Parathyroid adenoma (tissue), 2 donors: Measurements from ENCODE around the gene CLEC4M.
"Not testable (repeated sequence)": the region's sequence is repeated elsewhere in the genome, so short reads cannot be mapped to it uniquely, and the experiment has no call there.

Experiments used
- H2AFZ ChIP-seq: fragments of 300-600 bp; sonication (generic); one replicate; pipeline ENCODE4 v1.7.0; 2017; ENCODE audit warnings: antibody characterized with exemption, mild to moderate bottlenecking
- H3K27ac ChIP-seq: fragments of 300-600 bp; sonication (generic); one replicate; pipeline ENCODE4 v1.7.0; 2017
- H3K27me3 ChIP-seq: fragments of 300-600 bp; sonication (generic); one replicate; pipeline ENCODE4 v1.7.0; 2017; ENCODE audit warnings: low read length; ENCODE audit not compliant: control insufficient read depth, insufficient read depth
- H3K36me3 ChIP-seq: fragments of 300-600 bp; sonication (generic); one replicate; pipeline ENCODE4 v1.7.0; 2017; ENCODE audit warnings: low read length; ENCODE audit not compliant: control insufficient read depth, insufficient read depth
- H3K4me1 ChIP-seq: fragments of 300-600 bp; sonication (generic); one replicate; pipeline ENCODE4 v1.7.0; 2017; ENCODE audit warnings: control low read depth
- H3K4me2 ChIP-seq: fragments of 300-600 bp; sonication (generic); one replicate; pipeline ENCODE4 v1.7.0; 2017; ENCODE audit warnings: low read length
- H3K4me3 ChIP-seq: fragments of 300-600 bp; sonication (generic); one replicate; pipeline ENCODE4 v1.7.0; 2017; ENCODE audit warnings: low read depth, low read length
- H3K79me2 ChIP-seq: fragments of 300-600 bp; sonication (generic); one replicate; pipeline ENCODE4 v1.7.0; 2017; ENCODE audit warnings: control low read depth
- H3K9ac ChIP-seq: fragments of 300-600 bp; sonication (generic); one replicate; pipeline ENCODE4 v1.7.0; 2017; ENCODE audit warnings: mild to moderate bottlenecking
- H3K9me3 ChIP-seq: fragments of 300-600 bp; sonication (generic); one replicate; pipeline ENCODE4 v1.7.0; 2017; ENCODE audit warnings: low read length; ENCODE audit not compliant: control insufficient read depth
- TF ChIP-seq, protein P1 (sequence below): fragments of 300-600 bp; sonication (generic); IDR thresholded peaks from one replicate; pipeline ENCODE4 v1.7.0; 2017; ENCODE audit warnings: antibody characterized with exemption, mild to moderate bottlenecking
- donor health status: primary hyperparathyroidism.

Gene CLEC4M

DNA sequence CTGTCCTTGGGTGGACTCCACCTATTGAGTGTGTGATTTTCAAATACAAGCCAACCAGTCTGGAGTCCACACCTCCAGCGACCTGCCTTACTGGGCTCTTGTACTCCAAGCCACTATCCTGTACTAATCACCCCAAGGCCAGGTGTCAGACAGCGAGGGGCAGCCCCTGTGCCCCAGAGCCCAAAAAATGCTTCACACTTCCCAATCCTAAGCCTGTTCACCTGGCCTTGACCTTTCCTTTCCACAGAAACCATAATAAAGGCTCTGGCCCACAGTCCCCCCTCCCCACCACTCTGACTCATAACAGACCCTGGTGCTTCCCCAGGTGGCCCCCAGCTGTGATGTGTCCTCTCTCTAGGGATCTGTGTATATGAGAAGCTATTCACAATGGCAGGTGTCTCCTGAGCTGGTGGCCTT lies 19.6 kb upstream of the CLEC4M start:
- Histone ChIP-seq H3K9ac (no peak overlapping the region), H2AFZ (no peak overlapping the region), H3K27ac (no peak overlapping the region), H3K4me2 (no peak overlapping the region), H3K4me1 (no peaks in the 10 kb centered on the region), H3K27me3 (no peaks in the 10 kb centered on the region), H3K9me3 (no peaks in the 10 kb centered on the region), H3K4me3 (no peak overlapping the region), H3K36me3 (no peaks in the 10 kb centered on the region), H3K79me2 (no peaks in the 10 kb centered on the region)
- TF ChIP-seq, protein P1, sequence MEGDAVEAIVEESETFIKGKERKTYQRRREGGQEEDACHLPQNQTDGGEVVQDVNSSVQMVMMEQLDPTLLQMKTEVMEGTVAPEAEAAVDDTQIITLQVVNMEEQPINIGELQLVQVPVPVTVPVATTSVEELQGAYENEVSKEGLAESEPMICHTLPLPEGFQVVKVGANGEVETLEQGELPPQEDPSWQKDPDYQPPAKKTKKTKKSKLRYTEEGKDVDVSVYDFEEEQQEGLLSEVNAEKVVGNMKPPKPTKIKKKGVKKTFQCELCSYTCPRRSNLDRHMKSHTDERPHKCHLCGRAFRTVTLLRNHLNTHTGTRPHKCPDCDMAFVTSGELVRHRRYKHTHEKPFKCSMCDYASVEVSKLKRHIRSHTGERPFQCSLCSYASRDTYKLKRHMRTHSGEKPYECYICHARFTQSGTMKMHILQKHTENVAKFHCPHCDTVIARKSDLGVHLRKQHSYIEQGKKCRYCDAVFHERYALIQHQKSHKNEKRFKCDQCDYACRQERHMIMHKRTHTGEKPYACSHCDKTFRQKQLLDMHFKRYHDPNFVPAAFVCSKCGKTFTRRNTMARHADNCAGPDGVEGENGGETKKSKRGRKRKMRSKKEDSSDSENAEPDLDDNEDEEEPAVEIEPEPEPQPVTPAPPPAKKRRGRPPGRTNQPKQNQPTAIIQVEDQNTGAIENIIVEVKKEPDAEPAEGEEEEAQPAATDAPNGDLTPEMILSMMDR, result no peak

DNA sequence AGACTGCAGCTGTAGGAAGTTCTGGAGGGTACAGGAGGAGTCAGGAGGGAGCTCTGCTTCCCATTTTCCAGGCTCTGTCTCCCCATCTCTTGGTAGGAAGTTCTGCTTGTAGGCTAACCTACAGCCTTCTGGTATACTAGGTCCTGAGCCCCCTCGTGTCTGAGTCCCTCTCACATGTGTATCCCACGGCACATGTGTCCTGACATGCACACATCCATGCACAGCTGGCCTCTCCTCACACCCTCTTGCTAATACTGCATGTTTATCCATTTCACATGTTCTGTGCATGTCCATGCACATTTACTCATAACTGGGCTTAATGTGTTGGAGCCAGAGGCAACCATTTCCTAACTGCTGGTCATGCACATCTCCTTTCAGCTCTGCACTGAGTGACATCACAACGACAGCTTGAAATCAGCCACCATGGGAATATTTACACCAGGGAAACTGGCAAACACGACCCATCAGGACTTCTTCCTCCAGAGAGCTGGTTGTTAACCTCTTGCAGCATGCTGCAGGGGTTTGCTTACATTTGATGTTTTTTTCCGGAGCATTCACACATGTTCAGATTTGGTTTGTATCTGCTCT lies 18.8 kb upstream of the CLEC4M start:
- H3K9ac ChIP-seq, result no peak overlapping the region
- H3K27ac ChIP-seq, result no peak overlapping the region
- H3K4me1 ChIP-seq, result no peaks in the 10 kb centered on the region
- H3K79me2 ChIP-seq, result no peaks in the 10 kb centered on the region
- no peaks in the 10 kb centered on the region for H3K36me3 ChIP-seq
- H3K27me3 ChIP-seq, result no peaks in the 10 kb centered on the region
- no peak overlapping the region for H2AFZ ChIP-seq
- no peak overlapping the region for H3K4me3 ChIP-seq
- TF ChIP-seq, protein P1, result no peak
- H3K4me2 ChIP-seq, result no peak overlapping the region
- no peaks in the 10 kb centered on the region for H3K9me3 ChIP-seq

DNA sequence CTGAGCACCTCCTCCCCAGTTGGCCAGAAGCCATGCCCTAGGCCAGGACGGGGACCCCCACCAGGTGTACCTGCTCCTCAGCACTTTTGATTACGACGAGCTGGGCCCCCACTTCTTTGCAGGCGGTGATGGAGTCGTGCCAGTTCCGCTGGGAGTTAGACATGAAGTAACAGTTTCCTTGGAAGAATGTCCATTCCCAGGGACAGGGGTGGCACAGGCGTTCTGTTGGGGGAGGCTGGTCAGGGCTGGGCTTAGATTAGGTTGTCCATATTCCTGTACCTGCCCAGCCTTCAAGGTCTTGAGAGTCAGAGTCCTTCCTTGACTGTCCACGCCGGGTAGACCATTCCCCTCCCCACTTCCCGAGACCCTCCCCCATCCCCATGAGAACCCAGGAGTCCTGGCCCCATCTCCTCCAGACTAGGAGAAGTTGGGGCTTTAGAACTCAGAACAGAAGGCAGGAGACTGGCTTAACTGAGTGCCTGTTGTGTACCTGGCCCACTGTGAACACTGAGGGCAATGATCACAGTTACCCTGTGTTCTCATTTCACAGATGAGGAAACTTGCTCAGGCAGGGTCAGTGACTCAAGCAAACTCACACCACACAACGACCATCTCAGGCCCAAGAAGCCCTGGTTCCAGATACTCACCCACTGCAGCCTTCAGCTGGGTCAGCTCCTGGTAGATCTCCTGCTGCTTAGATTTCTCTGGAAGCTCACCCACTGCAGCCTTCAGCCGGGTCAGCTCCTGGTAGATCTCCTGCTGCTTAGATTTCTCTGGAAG lies 18.0 kb upstream of the CLEC4M start:
- no peaks in the 10 kb centered on the region for H3K79me2 ChIP-seq
- no peaks in the 10 kb centered on the region for H3K36me3 ChIP-seq
- H3K4me1 ChIP-seq, result no peaks in the 10 kb centered on the region
- H3K9me3 ChIP-seq, result no peaks in the 10 kb centered on the region
- no peak overlapping the region for H3K9ac ChIP-seq
- TF ChIP-seq, protein P1, result no peak
- no peak overlapping the region for H2AFZ ChIP-seq
- no peak overlapping the region for H3K4me2 ChIP-seq
- H3K27ac ChIP-seq, result no peak overlapping the region
- no peak overlapping the region for H3K4me3 ChIP-seq
- H3K27me3 ChIP-seq, result no peaks in the 10 kb centered on the region

DNA sequence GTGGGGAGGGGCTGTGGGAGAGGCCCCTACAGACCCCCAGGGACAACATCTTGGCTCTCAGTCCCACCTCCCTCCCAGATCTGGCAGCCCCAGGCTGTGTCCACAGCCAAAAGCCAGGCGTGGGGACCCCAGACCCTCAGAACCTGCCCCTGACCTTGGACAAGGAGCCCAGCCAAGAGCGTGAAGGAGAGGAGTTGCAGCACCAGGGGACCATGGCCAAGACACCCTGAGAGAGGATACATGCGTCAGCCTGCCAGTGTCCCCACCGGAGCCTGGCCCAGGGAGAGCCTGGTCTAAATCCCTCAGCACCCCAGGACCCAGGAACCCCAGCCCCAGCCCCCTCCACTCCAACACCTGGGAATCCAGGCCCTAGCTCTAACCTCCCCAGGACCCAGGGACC lies 16.7 kb upstream of the CLEC4M start:
- H2AFZ ChIP-seq, H3K4me3 ChIP-seq, H3K79me2 ChIP-seq, H3K9ac ChIP-seq, H3K36me3 ChIP-seq, H3K4me2 ChIP-seq, H3K4me1 ChIP-seq, H3K27me3 ChIP-seq, H3K9me3 ChIP-seq, H3K27ac ChIP-seq: not testable (repeated sequence)

DNA sequence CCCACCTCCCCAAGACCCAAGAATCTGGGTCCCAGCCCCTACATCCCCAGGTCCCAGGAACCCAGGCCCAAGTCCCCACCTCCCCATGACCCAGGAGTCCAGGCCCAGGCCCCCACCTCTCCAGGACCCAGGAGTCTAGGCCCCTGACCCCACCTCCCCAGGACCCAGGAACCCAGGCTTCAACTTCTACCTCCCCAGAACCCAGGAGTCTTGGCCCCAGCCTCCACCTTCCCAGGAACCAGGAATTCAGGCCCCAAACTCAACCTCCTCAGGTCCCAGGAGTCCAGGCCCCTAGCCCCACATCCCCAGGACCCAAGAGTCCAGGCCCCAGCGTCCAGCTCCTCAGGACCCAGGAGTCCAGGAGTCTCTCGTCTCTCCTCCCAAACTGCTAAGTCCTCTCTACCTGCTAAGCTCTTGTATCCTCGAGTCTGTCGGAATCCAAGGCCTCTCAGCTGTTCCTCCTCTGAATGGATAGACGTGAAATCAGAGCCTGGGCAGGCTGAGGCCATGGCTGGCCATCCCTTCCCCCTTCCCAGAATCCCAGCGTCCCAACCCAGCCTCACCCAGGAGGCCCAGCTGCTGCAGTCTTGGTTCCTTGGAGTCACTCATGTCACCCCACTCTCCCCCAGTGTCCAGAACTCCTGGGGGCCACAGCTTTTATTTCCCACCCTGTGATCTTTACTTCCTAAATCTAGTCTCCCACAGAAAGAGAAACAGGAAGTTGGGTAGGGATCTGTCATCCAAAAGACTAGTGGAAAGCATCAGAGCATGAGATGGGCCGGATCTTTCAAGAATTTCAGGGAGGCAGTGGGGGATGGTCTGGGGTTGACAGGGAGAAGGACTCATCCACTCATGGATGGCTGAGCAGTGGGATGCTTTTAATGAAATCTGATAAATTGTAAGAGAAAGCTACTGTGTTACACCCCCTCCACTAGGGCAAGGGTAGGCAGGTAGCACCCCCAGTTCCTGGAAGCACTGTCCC lies 15.8 kb upstream of the CLEC4M start, which contains the start of gene CD209:
Gene CD209, minus strand, starts transcription at position 632 of the 982 bp plus-strand sequence. Its CDS starts 23 bp downstream, at position 609.
- Histone ChIP-seq H2AFZ (no peak within 1 kb of the TSS), H3K4me1 (no peaks in the 10 kb centered on the region), H3K4me3 (no peak within 1 kb of the TSS), H3K27me3 (no peaks in the 10 kb centered on the region), H3K9ac (no peak within 1 kb of the TSS), H3K79me2 (no peaks in the 10 kb centered on the region), H3K4me2 (no peak within 1 kb of the TSS), H3K27ac (no peak within 1 kb of the TSS), H3K9me3 (no peaks in the 10 kb centered on the region), H3K36me3 (no peaks in the 10 kb centered on the region)
- TF ChIP-seq, protein P1, result no peak
